GM18861 (cell line): ENCODE results near the gene LAMP2.
A peak's percentile ranks its signal among the peaks of the same experiment; 100 is the strongest.

ENCODE experiments used
- ATAC-seq: cut with Tn5 transposase; IDR thresholded peaks from one replicate; pipeline ENCODE4 v1.9.1; 2021; ENCODE audit not compliant: unreplicated experiment

Gene LAMP2

DNA sequence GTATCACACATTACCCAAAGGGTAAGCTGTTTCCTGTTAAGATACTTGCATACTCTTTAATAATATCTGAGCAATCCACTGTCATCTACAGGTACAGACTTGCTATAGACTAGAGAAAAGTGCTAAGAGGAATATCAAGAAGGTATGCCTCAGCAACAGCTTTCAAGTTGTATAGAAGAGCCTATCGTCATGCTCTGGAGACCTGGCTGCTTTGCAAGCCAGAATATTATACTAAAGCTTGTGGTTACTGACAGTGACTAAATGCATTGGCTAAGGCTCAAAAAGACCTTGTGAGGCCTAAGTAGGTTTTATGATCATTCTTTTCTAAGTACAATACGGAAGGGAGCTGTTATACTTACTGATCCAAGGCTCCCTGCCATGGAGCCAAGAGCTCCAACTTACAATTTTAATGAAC, 11.3 kb downstream of the LAMP2 start:
- ATAC-seq = peak; percentile 97

GRCh38 chrX:120456973-120457372, 12.1 kb downstream of the LAMP2 start:
- no peak for ATAC-seq

DNA sequence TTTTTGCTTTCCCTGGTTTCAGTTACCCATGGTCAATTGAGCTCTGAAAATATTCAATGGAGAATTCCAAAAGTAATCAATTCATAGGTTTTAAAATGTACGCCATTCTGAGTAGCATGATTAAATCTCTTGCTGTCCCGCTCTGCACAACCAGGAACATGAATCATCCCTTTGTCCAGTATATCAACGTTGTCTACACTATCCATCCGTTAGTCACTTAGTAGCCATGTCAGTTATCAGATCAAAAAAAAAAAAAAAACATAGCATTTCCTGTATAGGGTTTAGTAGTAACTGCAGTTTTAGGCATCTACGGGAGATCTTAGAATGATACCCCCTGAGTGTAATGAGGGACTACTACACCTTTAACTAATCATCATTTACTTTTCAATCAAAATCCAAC, 15.1 kb downstream of the LAMP2 start:
- no peak for ATAC-seq

DNA sequence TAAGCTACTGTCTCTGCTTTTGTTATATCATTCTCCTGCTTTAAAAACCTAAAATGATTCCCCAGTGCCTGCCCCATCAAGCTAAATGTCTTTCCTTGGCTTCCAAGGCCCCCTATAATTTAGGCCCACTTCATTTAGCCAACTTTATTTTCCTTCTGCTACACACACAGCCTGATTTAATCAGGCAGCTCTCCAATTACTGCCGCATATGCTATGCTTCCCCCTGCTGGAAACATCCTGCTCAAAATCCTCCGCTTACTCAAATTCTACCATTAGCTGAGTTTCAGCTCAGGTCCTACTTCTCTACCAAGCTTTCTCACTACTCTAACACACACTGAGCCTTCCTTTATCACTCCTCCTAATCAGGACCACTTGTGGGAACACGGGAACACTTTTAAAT, 17.0 kb downstream of the LAMP2 start:
- no peak for ATAC-seq

DNA sequence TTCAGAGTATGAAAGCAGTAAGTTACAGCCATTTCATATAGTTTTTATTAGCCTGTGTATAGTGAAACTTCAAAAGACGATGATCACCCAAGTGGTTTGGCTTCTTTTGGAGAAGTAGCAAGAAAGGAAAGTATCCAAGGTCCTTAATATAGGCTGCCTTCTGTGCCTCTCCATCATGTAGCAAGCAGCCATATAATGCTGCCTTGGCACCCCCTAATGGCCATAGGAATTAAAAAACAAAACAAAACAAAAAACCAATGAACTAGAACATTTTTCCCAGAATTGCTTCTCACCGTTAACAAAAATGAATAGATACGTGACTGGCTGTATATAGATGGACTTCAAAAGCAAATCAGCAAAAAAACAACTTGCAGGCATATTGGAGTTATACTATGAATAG, 18.9 kb downstream of the LAMP2 start:
- ATAC-seq = no peak

- ATAC-seq = no peak
Observed at GRCh38 chrX:120446498-120446897, 22.6 kb downstream of the LAMP2 start.

GRCh38 chrX:120439921-120440320, 29.2 kb downstream of the LAMP2 start:
- ATAC-seq = no peak

- peak; percentile 73 for ATAC-seq
Observed at GRCh38 chrX:120429776-120430540, 39.1 kb downstream of the LAMP2 start.

GRCh38 chrX:120428309-120428708, 40.8 kb downstream of the LAMP2 start:
- ATAC-seq = no peak

- no peak for ATAC-seq
Observed at GRCh38 chrX:120426599-120426998, 42.5 kb downstream of the LAMP2 start.

DNA sequence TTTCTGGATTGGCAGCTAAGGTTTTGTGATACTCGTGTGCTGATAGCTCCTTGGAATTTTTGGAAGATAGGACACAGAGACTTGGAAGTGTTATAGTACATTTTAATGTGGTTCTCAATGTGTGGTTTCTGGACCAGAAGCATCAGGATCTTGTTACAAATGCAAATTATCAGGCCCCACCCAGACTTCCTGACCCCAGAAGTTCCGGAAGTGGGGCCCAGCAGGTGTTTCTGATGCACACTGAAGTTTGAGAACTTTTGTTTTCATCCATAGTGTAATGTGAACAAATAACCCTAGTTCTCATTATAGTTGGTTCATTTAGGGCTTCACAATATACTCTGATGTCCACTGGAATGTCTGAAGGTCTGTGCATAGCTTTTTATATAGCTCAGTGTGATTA, 49.6 kb downstream of the LAMP2 start:
- no peak for ATAC-seq

GRCh38 chrX:120408168-120408567, 60.9 kb downstream of the LAMP2 start:
- no peak for ATAC-seq

GRCh38 chrX:120406638-120407037, 62.5 kb downstream of the LAMP2 start:
- no peak for ATAC-seq

DNA sequence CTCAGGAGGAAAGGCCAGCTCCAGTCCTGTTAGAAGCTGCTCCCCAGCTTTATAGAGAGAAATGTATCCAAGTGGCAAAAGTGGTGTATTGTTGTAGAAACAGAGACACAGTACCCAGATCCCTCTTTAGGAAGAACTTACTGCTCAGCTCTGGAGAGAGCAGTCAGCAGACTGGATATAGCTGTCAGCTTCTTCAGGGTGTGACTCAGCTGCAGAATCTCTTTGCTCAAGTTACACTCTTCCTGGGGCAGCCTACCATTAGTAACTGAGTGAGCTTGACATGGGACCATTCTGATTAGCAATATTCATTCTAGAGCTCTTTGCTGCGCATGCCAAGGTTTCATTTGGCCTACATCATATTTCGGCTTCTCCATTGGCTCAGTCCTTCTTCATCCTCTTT, 66.7 kb downstream of the LAMP2 start:
- no peak for ATAC-seq

GRCh38 chrX:120401301-120401700, 67.8 kb downstream of the LAMP2 start:
- no peak for ATAC-seq

DNA sequence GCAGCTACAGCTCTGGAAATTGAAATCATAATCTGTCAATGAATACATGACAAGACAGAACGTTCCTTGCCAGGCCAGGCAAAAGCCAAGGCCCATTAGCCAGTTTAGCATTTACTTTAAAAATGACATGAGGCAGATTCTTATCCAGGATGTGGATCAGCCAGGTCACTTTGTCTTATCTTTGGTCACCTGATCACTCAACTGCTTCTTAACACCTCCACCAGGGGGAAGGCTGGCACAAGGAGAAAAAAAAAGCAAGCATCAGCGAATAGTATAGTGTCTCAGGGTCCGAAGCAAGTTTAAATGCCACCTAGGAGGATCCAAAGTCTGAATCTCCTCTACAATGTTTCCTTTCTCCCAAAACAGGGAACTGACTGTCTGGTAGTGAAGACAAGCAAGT, 88.4 kb downstream of the LAMP2 start:
- peak; percentile 80 for ATAC-seq

DNA sequence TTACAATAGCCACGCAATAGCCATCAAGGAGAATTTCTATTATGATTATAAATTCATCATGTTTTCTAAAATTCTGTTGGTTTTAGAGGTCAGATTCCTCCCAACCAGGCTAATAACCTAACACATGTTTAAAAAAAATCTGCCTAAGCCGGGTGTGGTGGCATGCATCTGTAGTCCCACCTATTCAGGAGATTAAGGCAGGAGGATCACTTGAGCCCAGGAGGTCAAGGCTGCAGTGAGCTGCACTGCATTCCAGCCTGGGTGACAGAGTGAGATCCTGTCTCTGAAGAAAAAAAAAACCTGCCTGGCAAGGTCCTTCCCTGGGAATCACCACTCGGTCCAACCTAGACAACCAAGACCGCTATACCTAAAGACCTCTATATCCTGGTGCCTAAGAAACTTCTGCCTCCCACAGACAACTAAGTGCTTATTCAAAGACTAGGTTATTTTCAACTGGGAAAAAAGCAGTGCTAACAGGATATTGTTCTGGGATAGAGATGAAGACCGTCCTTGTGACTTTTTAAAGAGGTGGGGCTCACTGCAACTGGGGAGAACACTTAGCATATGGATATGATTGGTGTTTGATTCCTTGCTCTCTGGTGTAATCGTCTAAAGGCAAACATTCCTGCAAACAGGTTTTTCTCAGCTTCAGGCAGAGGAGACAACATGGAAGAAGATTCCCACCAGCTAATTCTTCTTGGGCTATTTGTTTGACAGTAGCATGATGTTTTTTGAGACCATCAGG, 89.0 kb downstream of the LAMP2 start:
- ATAC-seq = no peak

GRCh38 chrX:120378570-120378969, 90.5 kb downstream of the LAMP2 start:
- ATAC-seq = no peak
